NCI-H460 (cell line): Measurements from ENCODE around the gene SLC22A23. TPM values are rescaled to one million over a fixed set of nuclear protein-coding genes. Genes with fewer than 3 reads are reported as not detected.
A peak's percentile ranks its signal among the peaks of the same experiment; 100 is the strongest.

Source experiments
- DNase-seq: peaks from one replicate; pipeline ENCODE4 v3.0.0-alpha.2; 2016; ENCODE audit warnings: low read depth; ENCODE audit errors: extremely low read depth
- total RNA-seq: library from RNA; depleted of rRNA; stranded (reverse); fragments of >200 nt; shearing (Covaris generic); gene quantifications from 2 replicates; pipeline ENCODE4 v1.2.3, GENCODE V29; 2014

Gene SLC22A23
- total RNA-seq, 1 experiment from 2014 or later, result 4.9 TPM

GRCh38 chr6:3406891-3407809 lies 49.7 kb downstream of the SLC22A23 start:
- DNase-seq, result no peak

GRCh38 chr6:3406362-3406821 lies 50.5 kb downstream of the SLC22A23 start:
- no peak for DNase-seq

- DNase-seq, result peak; percentile 49
These were observed 51.2 kb downstream of the SLC22A23 start for GRCh38 chr6:3405679-3406078.

- no peak for DNase-seq
These were observed 51.7 kb downstream of the SLC22A23 start for GRCh38 chr6:3405182-3405518.

GRCh38 chr6:3403238-3404173 lies 53.3 kb downstream of the SLC22A23 start:
- no peak for DNase-seq

GRCh38 chr6:3402310-3403237 lies 54.3 kb downstream of the SLC22A23 start:
- no peak for DNase-seq

GRCh38 chr6:3400162-3400561 lies 56.7 kb downstream of the SLC22A23 start:
- DNase-seq, result no peak

- no peak for DNase-seq
These were observed 57.8 kb downstream of the SLC22A23 start for GRCh38 chr6:3398755-3399696.

GRCh38 chr6:3398165-3398562 lies 58.7 kb downstream of the SLC22A23 start:
- DNase-seq, result no peak

GRCh38 chr6:3397229-3398164 lies 59.4 kb downstream of the SLC22A23 start:
- no peak for DNase-seq

GRCh38 chr6:3396503-3397180 lies 60.2 kb downstream of the SLC22A23 start:
- no peak for DNase-seq

- no peak for DNase-seq
These were observed 62.2 kb downstream of the SLC22A23 start for GRCh38 chr6:3394671-3395070.

- no peak for DNase-seq
These were observed 63.0 kb downstream of the SLC22A23 start for GRCh38 chr6:3393836-3394202.

- DNase-seq, result no peak
These were observed 63.7 kb downstream of the SLC22A23 start for GRCh38 chr6:3392930-3393835.

GRCh38 chr6:3391902-3392458 lies 64.9 kb downstream of the SLC22A23 start:
- DNase-seq, result no peak

GRCh38 chr6:3390698-3391097 lies 66.2 kb downstream of the SLC22A23 start:
- DNase-seq, result peak; percentile 71
